ENCODE measurements around the gene DLG5. TPM values are rescaled to one million over a fixed set of nuclear protein-coding genes. Genes with fewer than 3 reads are reported as not detected.

Gene DLG5
- total RNA-seq, 2 donors from 2014 or later: 9.7 to 13.1 TPM

DNA sequence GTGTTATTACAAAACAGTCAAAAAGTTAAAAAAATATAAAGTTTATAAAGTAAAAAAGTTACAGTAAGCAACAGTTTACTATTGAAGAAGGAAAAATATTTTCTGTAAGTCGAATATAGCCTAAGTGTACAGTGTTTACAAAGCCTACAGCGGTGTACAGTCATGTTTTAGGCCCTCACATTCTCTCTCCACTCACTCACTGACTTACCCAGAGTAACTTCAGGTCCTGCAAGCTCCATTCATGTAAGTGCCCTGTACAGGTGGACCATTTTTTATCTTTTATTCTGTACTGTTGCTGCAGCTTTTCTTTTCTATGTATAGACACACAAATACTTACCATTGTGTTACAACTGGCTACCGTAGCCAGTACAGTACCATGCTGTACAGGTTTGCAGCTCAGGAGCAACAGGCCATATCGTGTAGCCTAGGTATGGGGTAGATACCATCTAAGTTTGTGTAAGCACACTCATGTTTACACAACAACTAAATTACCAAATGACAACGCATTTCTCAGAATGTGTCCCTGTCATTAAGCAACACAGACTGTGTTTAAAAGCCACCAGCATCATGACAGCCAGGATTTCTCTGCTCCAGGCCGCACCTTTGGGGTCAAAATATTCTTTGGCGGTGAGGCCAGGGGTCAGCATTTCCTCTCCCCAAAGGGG, 67.2 kb downstream of the DLG5 start:
- no peak overlapping the region for H3K4me3 Mint-ChIP-seq
- H3K9me3 ChIP-seq (ENCODE audit: control insufficient read depth, low read length, poor library complexity, severe bottlenecking): no peaks in the 10 kb centered on the region
- no peaks in the 10 kb centered on the region for H3K27me3 Mint-ChIP-seq
- H3K36me3 Mint-ChIP-seq (ENCODE audit: low read depth): no peaks in the 10 kb centered on the region
- DNase-seq (no peak), ATAC-seq (no peak)
- no peaks in the 10 kb centered on the region for H3K4me1 Mint-ChIP-seq
- no peak overlapping the region for H3K27ac Mint-ChIP-seq

DNA sequence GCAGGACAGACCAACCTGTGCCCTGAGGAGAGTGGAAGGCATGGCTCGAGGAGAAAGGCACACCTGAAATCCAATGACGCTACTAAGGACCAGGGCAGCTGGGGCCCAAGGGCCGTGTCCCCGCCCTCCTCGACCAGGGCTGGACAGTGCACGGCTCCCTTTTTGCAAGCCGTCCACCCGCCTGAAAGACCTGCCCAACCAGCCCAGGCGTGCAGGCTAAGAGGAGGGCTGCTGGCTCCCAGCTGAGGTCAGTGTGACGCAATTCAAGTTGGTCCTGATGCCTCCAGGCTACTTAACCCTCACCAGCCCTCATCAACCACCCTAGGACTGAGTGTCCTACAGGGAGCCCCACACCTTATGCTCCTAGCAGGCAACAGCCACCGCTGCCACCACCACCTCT, 69.3 kb downstream of the DLG5 start:
- Mint-ChIP-seq H3K27ac (no peak overlapping the region), H3K27me3 (no peaks in the 10 kb centered on the region), H3K4me1 (no peaks in the 10 kb centered on the region), H3K36me3 (ENCODE audit: low read depth) (no peaks in the 10 kb centered on the region), H3K4me3 (no peak overlapping the region)
- ATAC-seq (no peak), DNase-seq (no peak)
- H3K9me3 ChIP-seq (ENCODE audit: control insufficient read depth, low read length, poor library complexity, severe bottlenecking): no peaks in the 10 kb centered on the region

DNA sequence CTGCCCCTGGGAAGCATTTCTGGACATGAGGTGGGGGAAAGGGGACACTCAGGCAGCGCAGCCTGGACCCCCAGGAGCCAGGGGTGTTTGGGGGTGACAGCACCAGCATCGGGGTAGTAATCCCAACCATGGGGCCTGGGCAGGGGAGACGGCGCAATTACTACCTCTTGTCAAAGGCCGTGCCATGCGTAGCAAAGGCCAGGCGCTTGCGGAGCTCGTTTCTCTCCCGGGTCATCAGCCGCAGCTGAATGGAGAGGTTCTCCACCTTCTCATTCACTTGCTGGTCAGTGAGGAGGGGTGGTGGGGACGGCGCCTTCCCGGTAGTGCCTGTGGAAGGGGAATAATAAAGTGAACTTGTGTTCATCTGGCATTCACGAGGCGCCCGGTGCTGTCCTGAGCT, 70.0 kb downstream of the DLG5 start:
- H3K36me3 Mint-ChIP-seq (ENCODE audit: low read depth): peaks cover 3% of the 10 kb centered on the region
- no peak overlapping the region for H3K27ac Mint-ChIP-seq
- H3K27me3 Mint-ChIP-seq: no peaks in the 10 kb centered on the region
- ATAC-seq: no peak
- no peaks in the 10 kb centered on the region for H3K4me1 Mint-ChIP-seq
- DNase-seq: no peak
- no peak overlapping the region for H3K4me3 Mint-ChIP-seq
- no peaks in the 10 kb centered on the region for H3K9me3 ChIP-seq (ENCODE audit: control insufficient read depth, low read length, poor library complexity, severe bottlenecking)

DNA sequence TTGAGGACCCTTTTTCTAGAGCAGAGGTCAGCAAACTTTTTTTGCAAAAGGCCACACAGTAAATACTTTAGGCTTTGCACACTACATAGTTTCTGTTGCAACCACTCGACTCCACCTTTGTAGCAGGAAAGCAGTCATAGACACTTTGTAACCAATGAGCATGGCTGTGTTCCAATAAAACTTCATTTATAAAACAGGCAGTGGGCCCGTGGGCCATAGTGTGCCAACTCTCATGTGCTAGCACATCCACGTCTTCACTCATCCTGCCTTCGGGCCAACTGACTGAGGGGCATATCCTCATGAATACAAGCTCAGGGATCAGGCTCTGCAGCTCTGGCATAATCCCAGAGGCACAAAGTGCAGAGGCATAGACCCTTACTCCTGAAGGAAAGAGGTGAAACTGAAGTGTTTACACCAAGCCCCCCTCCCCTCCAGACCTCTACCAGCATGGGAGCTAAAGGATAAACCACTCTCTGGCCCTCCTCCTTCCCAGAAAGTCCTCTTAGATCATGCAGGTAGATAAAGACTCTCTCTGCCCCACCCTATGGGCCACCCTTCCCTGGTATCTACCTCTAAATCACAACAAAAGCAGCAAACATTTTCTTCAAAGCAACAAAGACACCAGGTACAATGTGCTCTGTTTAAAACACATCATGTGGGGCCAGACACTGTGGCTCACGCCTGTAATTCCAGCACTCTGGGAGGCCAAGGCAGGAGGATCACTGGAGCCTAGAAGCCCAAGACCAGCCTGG, 71.0 kb downstream of the DLG5 start:
- Mint-ChIP-seq H3K36me3 (ENCODE audit: low read depth) (peaks cover 3% of the 10 kb centered on the region), H3K27ac (no peak overlapping the region), H3K27me3 (no peaks in the 10 kb centered on the region), H3K4me3 (no peak overlapping the region), H3K4me1 (no peaks in the 10 kb centered on the region)
- ATAC-seq (no peak), DNase-seq (no peak)
- no peaks in the 10 kb centered on the region for H3K9me3 ChIP-seq (ENCODE audit: control insufficient read depth, low read length, poor library complexity, severe bottlenecking)

DNA sequence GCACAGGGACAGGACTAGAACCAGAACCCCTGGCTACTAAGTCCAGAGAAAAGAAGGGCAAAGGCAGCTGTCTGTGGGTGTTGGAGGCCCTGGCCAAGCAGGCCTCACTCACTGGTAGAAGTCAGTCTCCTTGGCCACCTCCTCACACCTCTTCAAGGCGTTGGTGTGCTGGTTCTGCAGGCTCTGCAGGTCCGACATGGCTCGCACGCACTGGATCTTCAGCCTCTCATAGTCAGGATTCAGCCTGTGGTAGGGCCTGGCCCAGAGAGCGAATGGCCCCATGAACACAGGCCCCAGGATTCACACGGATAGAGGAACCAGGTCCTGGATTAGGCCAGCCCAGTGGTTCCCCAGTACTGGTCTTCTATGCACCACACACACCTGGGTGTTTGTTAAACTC, 72.4 kb downstream of the DLG5 start:
- Mint-ChIP-seq H3K36me3 (ENCODE audit: low read depth) (peaks cover 3% of the 10 kb centered on the region), H3K4me3 (no peak overlapping the region), H3K4me1 (no peaks in the 10 kb centered on the region), H3K27ac (no peak overlapping the region), H3K27me3 (no peaks in the 10 kb centered on the region)
- no peaks in the 10 kb centered on the region for H3K9me3 ChIP-seq (ENCODE audit: control insufficient read depth, low read length, poor library complexity, severe bottlenecking)
- DNase-seq (no peak), ATAC-seq (no peak)

DNA sequence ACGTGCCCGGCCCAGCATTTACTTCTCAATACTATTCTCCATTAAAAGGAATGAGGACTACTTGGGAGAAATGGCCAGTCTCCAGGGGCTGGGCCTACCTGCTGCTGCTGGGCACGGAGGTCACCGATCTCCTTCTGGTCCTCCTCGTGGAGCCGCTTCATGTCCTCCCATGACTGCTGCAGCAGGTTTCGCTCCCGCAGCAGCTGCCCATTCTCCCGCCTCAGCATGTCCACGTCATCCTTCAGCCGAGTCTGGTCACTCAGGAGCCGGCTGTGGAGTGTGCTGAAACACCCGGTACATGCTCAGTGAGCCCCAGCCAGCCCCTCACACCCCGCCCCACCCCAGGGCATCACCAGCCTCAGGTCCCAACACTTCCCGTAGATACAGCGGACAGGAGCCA, 73.3 kb downstream of the DLG5 start:
- ATAC-seq (no peak), DNase-seq (no peak)
- no peak overlapping the region for H3K27ac Mint-ChIP-seq
- H3K9me3 ChIP-seq (ENCODE audit: control insufficient read depth, low read length, poor library complexity, severe bottlenecking): no peaks in the 10 kb centered on the region
- no peaks in the 10 kb centered on the region for H3K27me3 Mint-ChIP-seq
- no peaks in the 10 kb centered on the region for H3K4me1 Mint-ChIP-seq
- no peak overlapping the region for H3K4me3 Mint-ChIP-seq
- H3K36me3 Mint-ChIP-seq (ENCODE audit: low read depth): peaks cover 3% of the 10 kb centered on the region

DNA sequence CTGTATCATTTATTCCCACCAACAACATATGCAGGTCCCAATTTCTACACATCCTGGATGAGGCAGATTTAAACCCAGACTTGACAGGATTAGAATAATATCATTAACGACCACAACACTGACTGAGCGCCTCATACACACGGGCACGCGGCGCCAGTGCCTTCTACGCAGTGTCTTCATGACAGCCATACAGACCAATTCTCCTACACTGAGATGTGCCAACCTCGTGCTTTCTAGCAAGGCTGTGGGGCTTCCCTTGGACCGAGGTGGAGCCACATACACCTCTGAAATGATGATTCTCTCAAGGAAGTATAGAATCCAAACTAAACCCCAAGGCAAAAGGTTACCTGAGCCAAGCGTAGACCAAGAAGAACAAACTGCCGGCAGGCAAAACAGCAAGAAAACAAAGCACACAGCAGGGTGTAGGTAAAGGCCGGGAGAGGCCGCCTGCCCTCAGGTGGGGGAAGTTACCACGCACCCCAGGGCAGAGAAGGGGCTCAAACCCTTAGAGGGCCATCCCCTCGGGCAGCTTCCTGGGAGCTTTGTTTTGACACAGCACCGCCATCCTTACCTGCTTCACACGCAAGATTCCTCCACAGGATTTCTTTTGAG, 75.8 kb downstream of the DLG5 start:
- ATAC-seq (no peak), DNase-seq (no peak)
- H3K9me3 ChIP-seq (ENCODE audit: control insufficient read depth, low read length, poor library complexity, severe bottlenecking): no peaks in the 10 kb centered on the region
- Mint-ChIP-seq H3K27ac (no peak overlapping the region), H3K4me3 (no peak overlapping the region), H3K36me3 (ENCODE audit: low read depth) (peaks cover 3% of the 10 kb centered on the region), H3K4me1 (peaks cover 2% of the 10 kb centered on the region), H3K27me3 (no peaks in the 10 kb centered on the region)

DNA sequence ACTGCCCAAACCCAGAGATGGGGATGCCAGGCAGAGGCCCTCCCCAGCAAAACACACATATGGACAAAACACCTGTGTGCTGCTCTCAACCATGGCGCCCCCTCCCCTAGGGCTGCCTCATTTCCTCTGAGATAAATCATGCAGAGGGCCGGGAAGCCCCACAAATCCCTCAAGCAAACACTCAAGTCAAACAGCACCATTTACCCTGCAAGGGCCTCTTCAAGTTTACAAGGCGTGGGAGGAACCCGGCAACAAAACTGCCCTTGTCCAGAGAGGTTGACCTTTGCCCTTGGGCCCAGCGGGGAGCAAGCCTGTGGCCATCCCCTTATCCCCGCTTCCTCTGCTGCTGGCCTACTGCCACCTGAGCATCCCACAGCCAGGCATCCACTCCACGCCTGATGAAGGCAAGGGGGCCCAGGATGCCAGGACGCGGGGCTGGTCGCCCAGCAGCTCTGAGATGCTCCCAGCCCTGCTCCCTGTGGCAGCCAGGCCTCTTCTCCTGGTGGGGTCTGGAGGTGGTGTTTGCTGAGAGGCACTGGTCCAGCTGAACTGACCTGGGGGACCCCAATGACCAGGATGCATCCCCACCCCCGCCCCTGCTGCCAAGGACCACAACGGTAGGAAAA, 77.4 kb downstream of the DLG5 start:
- H3K9me3 ChIP-seq (ENCODE audit: control insufficient read depth, low read length, poor library complexity, severe bottlenecking): no peaks in the 10 kb centered on the region
- Mint-ChIP-seq H3K27me3 (no peaks in the 10 kb centered on the region), H3K4me3 (no peak overlapping the region), H3K36me3 (ENCODE audit: low read depth) (peaks cover 3% of the 10 kb centered on the region), H3K4me1 (peaks cover 2% of the 10 kb centered on the region), H3K27ac (no peak overlapping the region)
- ATAC-seq: no peak
- DNase-seq: no peak

DNA sequence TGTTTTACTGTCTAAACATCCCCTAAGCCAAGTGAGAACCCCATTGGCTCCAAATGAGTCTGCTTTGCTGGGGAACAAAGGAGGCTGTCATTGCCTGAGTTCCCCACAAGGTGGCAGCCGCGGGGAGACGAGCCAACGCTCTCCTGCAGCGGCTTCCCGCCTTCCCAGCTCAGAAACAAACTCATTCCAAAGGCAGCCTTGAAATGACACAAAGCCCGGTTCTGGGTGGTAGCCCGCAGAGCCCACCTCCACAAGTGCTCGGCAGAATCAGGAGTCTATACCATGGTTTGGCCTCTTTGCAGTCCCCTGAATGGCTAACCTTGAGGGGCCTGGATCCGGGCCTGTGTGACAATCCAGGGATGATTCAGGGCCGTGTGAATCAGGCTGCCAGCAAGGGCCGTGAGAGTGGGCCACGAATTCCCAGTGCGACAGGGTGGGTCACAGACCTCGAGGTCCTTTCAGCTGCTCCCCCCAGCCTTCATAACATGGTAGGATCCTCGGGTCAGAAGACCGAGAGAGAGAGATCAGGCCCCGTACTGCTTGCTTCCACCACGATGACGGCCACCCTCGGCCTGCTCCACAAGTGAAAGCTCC, 79.7 kb downstream of the DLG5 start:
- Mint-ChIP-seq H3K27ac (peak overlapping the region; percentile 37), H3K4me1 (peaks cover 2% of the 10 kb centered on the region)

DNA sequence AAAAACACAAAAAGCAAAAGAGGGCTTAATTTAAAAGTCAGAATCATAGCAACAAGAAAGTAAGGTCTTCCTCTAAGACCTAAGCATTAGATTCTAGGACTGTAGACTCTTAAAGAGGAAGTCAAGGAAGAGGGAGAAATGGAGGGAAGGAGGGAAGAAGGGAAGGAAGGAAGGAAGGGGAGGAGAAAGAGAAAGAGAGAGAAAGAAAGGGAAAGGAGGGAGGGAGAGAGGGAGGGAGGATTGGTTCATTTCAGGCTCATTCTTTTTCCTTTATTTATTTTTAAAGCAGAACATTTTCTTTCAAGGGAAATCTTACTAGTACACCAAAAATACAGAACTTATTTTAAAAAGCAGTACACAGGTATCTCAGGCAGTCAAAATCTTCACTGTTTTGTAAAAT, 81.1 kb downstream of the DLG5 start:
- DNase-seq (no peak), ATAC-seq (no peak)
- peaks cover 2% of the 10 kb centered on the region for H3K4me1 Mint-ChIP-seq
- no peaks in the 10 kb centered on the region for H3K36me3 Mint-ChIP-seq (ENCODE audit: low read depth)
- H3K9me3 ChIP-seq (ENCODE audit: control insufficient read depth, low read length, poor library complexity, severe bottlenecking): no peaks in the 10 kb centered on the region
- peak overlapping the region; percentile 61 for H3K27ac Mint-ChIP-seq
- no peak overlapping the region for H3K4me3 Mint-ChIP-seq
- H3K27me3 Mint-ChIP-seq: no peaks in the 10 kb centered on the region

More for the DNA sequence above, 79.7 kb downstream of the DLG5 start:
- Mint-ChIP-seq H3K36me3 (ENCODE audit: low read depth) (peaks cover 3% of the 10 kb centered on the region), H3K27me3 (no peaks in the 10 kb centered on the region), H3K4me3 (no peak overlapping the region)
- ATAC-seq: peak; percentile 86
- H3K9me3 ChIP-seq (ENCODE audit: control insufficient read depth, low read length, poor library complexity, severe bottlenecking): no peaks in the 10 kb centered on the region
- peak; percentile 51 to 60 (median 52) for DNase-seq

DNA sequence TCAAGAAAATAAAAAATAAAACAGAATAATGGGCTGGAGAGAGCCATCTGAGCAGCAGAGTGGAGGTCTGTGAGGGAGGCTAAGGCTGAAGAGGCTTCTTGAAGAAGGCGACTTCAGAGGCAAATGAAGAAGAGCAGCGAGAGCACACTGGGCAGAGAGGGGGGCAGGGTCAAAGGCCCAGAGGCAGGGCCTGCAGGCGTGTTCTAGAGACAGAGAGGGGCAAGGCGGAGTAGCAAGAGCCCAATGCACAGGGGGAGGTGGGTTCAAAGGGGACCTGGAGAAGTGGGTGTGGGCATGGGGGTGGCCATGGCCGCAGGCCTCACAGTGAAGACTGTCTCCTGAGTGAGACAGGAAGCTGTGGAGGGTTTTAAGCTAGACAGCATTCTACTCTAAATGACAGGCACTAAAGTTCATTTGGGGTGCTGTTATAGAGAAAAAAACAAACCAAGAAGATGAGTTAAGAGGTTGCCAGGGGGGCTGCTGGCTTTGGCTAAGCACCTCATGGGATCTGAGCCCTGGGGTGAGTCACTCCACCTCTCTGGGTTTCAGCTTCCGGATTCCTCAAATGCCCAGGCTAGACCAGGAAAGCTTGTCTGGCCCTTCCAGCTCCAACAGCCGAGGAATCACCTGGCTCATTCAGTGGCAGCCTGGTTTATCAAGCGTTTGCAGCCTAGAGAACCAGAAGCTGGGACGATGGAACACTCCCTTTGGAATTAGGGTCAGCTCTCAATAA, 81.7 kb downstream of the DLG5 start:
- Mint-ChIP-seq H3K4me1 (peaks cover 2% of the 10 kb centered on the region), H3K36me3 (ENCODE audit: low read depth) (no peaks in the 10 kb centered on the region), H3K27ac (peak overlapping the region; percentile 61), H3K4me3 (no peak overlapping the region), H3K27me3 (no peaks in the 10 kb centered on the region)
- DNase-seq (no peak), ATAC-seq (no peak)
- H3K9me3 ChIP-seq (ENCODE audit: control insufficient read depth, low read length, poor library complexity, severe bottlenecking): no peaks in the 10 kb centered on the region

DNA sequence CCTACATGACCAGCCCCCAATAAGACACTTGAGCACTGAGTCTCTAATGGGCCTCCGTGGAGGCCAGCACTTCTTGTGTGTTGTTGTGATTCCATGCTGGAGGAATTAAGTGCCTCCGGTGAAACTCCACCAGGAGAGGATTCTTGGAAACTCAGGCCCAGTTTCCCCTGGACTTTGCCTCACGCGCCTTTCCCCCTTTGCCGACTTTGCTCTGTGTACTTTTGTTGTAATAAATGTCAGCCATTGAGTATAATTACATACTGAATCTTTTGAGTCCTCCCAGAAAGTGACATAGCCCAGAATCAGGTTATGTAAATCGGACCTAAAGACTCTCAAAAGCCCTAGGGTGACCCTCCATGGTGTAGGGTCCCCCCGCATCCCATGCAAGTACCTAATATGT, 82.4 kb downstream of the DLG5 start:
- no peak for DNase-seq
- H3K4me1 Mint-ChIP-seq: peaks cover 2% of the 10 kb centered on the region
- no peak overlapping the region for H3K27ac Mint-ChIP-seq
- H3K4me3 Mint-ChIP-seq: no peak overlapping the region
- no peaks in the 10 kb centered on the region for H3K9me3 ChIP-seq (ENCODE audit: control insufficient read depth, low read length, poor library complexity, severe bottlenecking)
- no peak for ATAC-seq
- H3K27me3 Mint-ChIP-seq: no peaks in the 10 kb centered on the region
- H3K36me3 Mint-ChIP-seq (ENCODE audit: low read depth): no peaks in the 10 kb centered on the region

All from T-helper 17 cell (primary cell).